ENCODE results near the gene DNMT3A.

DNMT3A gene

DNA sequence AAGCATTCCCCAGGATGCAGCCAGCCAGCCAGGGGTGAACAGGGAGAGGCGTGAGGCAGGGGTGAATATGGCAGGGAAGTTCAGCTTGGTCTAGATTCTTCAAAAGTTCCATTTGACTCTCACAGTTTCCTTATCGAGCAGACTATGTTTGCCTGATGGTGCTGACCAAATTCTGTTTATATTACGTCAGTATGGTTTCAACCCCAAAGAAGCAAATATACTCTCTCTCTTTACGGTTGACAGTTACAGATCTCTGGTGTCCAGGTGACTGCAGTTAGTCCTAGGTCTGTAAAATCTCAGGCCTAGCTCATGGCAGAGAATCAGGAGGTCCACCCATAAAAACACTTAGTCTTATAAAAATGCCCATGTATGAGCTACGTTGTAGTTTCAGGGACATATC lies 38.3 kb upstream of the DNMT3A start:
- Histone ChIP-seq H3K4me3 (ENCODE audit: low read length, poor library complexity, severe bottlenecking) (no peak overlapping the region), H3F3A (ENCODE audit: low read depth) (no peaks in the 10 kb centered on the region), H3K9me2 (replicated peaks; ENCODE audit: low read depth, low read length) (no peaks in the 10 kb centered on the region), H3K9ac (ENCODE audit: low read depth, low read length, poor library complexity, severe bottlenecking) (no peak overlapping the region), H3K4me2 (ENCODE audit: low read depth, low read length, poor library complexity, severe bottlenecking) (no peak overlapping the region), H4K20me1 (ENCODE audit: insufficient read depth, low read length, poor library complexity, severe bottlenecking) (no peaks in the 10 kb centered on the region), H3K79me2 (ENCODE audit: insufficient read depth, low read length) (no peaks in the 10 kb centered on the region), H3K36me3 (ENCODE audit: insufficient read depth, low read length) (no peaks in the 10 kb centered on the region), H3K4me1 (ENCODE audit: insufficient read depth, low read length, poor library complexity, severe bottlenecking) (peaks cover 28% of the 10 kb centered on the region), H3K27me3 (ENCODE audit: insufficient read depth, low read length, poor library complexity, severe bottlenecking) (no peaks in the 10 kb centered on the region), H3K9me3 (ENCODE audit: insufficient read depth, low read depth, low read length) (no peaks in the 10 kb centered on the region), H2AFZ (ENCODE audit: low read length) (no peak overlapping the region)
- TF ChIP-seq, protein P1, sequence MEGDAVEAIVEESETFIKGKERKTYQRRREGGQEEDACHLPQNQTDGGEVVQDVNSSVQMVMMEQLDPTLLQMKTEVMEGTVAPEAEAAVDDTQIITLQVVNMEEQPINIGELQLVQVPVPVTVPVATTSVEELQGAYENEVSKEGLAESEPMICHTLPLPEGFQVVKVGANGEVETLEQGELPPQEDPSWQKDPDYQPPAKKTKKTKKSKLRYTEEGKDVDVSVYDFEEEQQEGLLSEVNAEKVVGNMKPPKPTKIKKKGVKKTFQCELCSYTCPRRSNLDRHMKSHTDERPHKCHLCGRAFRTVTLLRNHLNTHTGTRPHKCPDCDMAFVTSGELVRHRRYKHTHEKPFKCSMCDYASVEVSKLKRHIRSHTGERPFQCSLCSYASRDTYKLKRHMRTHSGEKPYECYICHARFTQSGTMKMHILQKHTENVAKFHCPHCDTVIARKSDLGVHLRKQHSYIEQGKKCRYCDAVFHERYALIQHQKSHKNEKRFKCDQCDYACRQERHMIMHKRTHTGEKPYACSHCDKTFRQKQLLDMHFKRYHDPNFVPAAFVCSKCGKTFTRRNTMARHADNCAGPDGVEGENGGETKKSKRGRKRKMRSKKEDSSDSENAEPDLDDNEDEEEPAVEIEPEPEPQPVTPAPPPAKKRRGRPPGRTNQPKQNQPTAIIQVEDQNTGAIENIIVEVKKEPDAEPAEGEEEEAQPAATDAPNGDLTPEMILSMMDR (conservative IDR thresholded peaks at IDR 0.05; ENCODE audit: low read length), result no peak
- TF ChIP-seq EZH2phosphoT487 (IDR thresholded peaks at IDR 0.05; ENCODE audit: borderline replicate concordance), result no peak

DNA sequence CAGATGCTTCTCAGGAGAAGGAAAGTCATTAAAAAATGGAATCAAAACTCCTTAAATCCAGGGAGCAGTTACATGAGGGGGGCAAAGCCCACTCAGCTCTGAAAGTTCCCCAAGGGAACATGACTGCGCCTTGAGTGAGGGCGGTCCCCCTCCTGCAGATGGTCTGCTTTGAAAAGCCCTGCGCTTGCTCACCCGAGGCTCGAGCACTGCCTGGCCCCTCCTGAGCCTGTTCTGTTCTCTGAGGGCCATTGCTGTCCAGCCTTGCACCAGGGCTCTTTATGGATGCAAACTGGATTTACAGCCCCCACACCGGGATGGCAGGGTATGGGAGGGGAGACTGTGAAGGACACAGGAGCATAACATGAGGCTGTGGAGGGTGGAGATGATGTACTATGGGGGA lies 37.8 kb upstream of the DNMT3A start:
- Histone ChIP-seq H3K4me3 (ENCODE audit: low read length, poor library complexity, severe bottlenecking) (no peak overlapping the region), H2AFZ (ENCODE audit: low read length) (no peak overlapping the region), H3K4me2 (ENCODE audit: low read depth, low read length, poor library complexity, severe bottlenecking) (no peak overlapping the region), H3K27me3 (ENCODE audit: insufficient read depth, low read length, poor library complexity, severe bottlenecking) (no peaks in the 10 kb centered on the region), H3K4me1 (ENCODE audit: insufficient read depth, low read length, poor library complexity, severe bottlenecking) (peaks cover 28% of the 10 kb centered on the region), H3F3A (ENCODE audit: low read depth) (no peaks in the 10 kb centered on the region), H3K9ac (ENCODE audit: low read depth, low read length, poor library complexity, severe bottlenecking) (no peak overlapping the region), H3K36me3 (ENCODE audit: insufficient read depth, low read length) (no peaks in the 10 kb centered on the region), H3K9me2 (replicated peaks; ENCODE audit: low read depth, low read length) (no peaks in the 10 kb centered on the region), H4K20me1 (ENCODE audit: insufficient read depth, low read length, poor library complexity, severe bottlenecking) (no peaks in the 10 kb centered on the region), H3K79me2 (ENCODE audit: insufficient read depth, low read length) (no peaks in the 10 kb centered on the region), H3K9me3 (ENCODE audit: insufficient read depth, low read depth, low read length) (no peaks in the 10 kb centered on the region)
- no peak for TF ChIP-seq EZH2phosphoT487 (IDR thresholded peaks at IDR 0.05; ENCODE audit: borderline replicate concordance)
- TF ChIP-seq, protein P1 (conservative IDR thresholded peaks at IDR 0.05; ENCODE audit: low read length), result no peak

DNA sequence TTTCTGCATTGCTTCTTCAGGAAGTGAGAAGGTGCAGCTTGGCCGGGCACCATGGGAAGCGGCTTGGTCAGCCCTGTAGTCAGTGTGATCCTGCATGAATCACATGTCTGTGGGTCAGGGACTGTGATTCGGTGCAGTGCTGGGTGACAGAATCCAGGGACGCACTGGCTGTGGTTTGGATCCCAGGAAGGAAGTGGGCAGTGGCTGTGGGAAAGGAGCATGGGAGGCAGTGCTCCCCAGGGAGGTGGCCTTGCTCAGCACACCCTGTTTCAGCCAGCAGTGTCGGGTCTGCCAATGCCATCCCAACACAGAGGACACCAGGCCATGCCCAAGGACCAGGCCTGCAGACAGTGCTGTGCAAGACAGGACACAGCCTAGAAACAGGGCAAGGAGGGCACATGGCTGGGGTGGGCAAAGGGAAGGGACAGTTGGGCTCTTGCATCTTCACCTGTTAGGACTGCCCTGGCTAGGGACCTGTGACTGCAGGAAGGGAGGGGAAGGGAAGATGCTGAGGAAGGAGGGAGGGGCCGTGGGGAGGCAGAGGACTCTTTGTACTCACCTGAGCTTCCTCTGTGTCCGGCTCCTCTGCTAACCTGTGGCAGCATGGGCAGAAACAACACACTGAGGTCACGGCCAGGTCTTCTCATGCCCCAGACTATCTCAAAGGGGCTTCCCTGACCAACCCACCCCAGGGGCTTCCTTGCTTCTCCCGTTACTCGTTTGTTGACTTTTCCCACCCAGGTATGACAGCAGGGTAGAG lies 37.2 kb upstream of the DNMT3A start:
- no peak overlapping the region for H3K4me3 ChIP-seq (ENCODE audit: low read length, poor library complexity, severe bottlenecking)
- H2AFZ ChIP-seq (ENCODE audit: low read length), result no peak overlapping the region
- H3K4me1 ChIP-seq (ENCODE audit: insufficient read depth, low read length, poor library complexity, severe bottlenecking), result peaks cover 28% of the 10 kb centered on the region
- no peaks in the 10 kb centered on the region for H3K27me3 ChIP-seq (ENCODE audit: insufficient read depth, low read length, poor library complexity, severe bottlenecking)
- H3K79me2 ChIP-seq (ENCODE audit: insufficient read depth, low read length), result no peaks in the 10 kb centered on the region
- no peaks in the 10 kb centered on the region for H3K36me3 ChIP-seq (ENCODE audit: insufficient read depth, low read length)
- H3K9ac ChIP-seq (ENCODE audit: low read depth, low read length, poor library complexity, severe bottlenecking), result no peak overlapping the region
- TF ChIP-seq EZH2phosphoT487 (IDR thresholded peaks at IDR 0.05; ENCODE audit: borderline replicate concordance), result no peak
- TF ChIP-seq, protein P1 (conservative IDR thresholded peaks at IDR 0.05; ENCODE audit: low read length), result no peak
- no peaks in the 10 kb centered on the region for H4K20me1 ChIP-seq (ENCODE audit: insufficient read depth, low read length, poor library complexity, severe bottlenecking)
- H3K9me3 ChIP-seq (ENCODE audit: insufficient read depth, low read depth, low read length), result no peaks in the 10 kb centered on the region
- H3K9me2 ChIP-seq (replicated peaks; ENCODE audit: low read depth, low read length), result no peaks in the 10 kb centered on the region
- H3F3A ChIP-seq (ENCODE audit: low read depth), result no peaks in the 10 kb centered on the region
- no peak overlapping the region for H3K4me2 ChIP-seq (ENCODE audit: low read depth, low read length, poor library complexity, severe bottlenecking)

All from Loucy (cell line).